Stimulated activated CD8-positive, alpha-beta memory T cell treated with anti-CD3 and anti-CD28 coated beads, Interleukin-4, amount 100 ng/mL, for 48 hours (primary cell): ENCODE data around the gene AHCYL2.
"Not testable (repeated sequence)": the region's sequence is repeated elsewhere in the genome, so short reads cannot be mapped to it uniquely, and the experiment has no call there.

Experiments
- DNase-seq: peaks from one replicate; pipeline ENCODE4 v3.0.0-alpha.2; 2020

AHCYL2 gene

GRCh38 chr7:129245533-129245932, 20.7 kb downstream of the AHCYL2 start:
- no peak for DNase-seq

GRCh38 chr7:129247087-129247486, 22.3 kb downstream of the AHCYL2 start:
- DNase-seq: no peak

GRCh38 chr7:129252128-129252527, 27.3 kb downstream of the AHCYL2 start:
- DNase-seq: no peak

- not testable (repeated sequence) for DNase-seq
These were observed 27.8 kb downstream of the AHCYL2 start for GRCh38 chr7:129252603-129253002.

GRCh38 chr7:129255800-129256199, 31.0 kb downstream of the AHCYL2 start:
- no peak for DNase-seq

- no peak for DNase-seq
These were observed 31.4 kb downstream of the AHCYL2 start for GRCh38 chr7:129256221-129256620.

- DNase-seq: no peak
These were observed 32.3 kb downstream of the AHCYL2 start for GRCh38 chr7:129257168-129257567.

- no peak for DNase-seq
These were observed 34.0 kb downstream of the AHCYL2 start for GRCh38 chr7:129258649-129259389.

GRCh38 chr7:129262324-129262723, 37.5 kb downstream of the AHCYL2 start:
- DNase-seq: no peak

GRCh38 chr7:129263168-129263567, 38.3 kb downstream of the AHCYL2 start:
- no peak for DNase-seq

- DNase-seq: no peak
These were observed 39.7 kb downstream of the AHCYL2 start for GRCh38 chr7:129264534-129264933.

GRCh38 chr7:129265328-129265727, 40.5 kb downstream of the AHCYL2 start:
- DNase-seq: no peak

GRCh38 chr7:129266181-129266580, 41.4 kb downstream of the AHCYL2 start:
- no peak for DNase-seq

- no peak for DNase-seq
These were observed 45.2 kb downstream of the AHCYL2 start for GRCh38 chr7:129270077-129270476.

- DNase-seq: peak; percentile 65
These were observed 46.9 kb downstream of the AHCYL2 start for GRCh38 chr7:129271500-129272355.

GRCh38 chr7:129273936-129274335, 49.1 kb downstream of the AHCYL2 start:
- DNase-seq: no peak

GRCh38 chr7:129277629-129278028, 52.8 kb downstream of the AHCYL2 start:
- no peak for DNase-seq

- DNase-seq: no peak
These were observed 53.9 kb downstream of the AHCYL2 start for GRCh38 chr7:129278688-129279087.

GRCh38 chr7:129279757-129280156, 54.9 kb downstream of the AHCYL2 start:
- DNase-seq: no peak

- no peak for DNase-seq
These were observed 56.3 kb downstream of the AHCYL2 start for GRCh38 chr7:129281163-129281562.

- DNase-seq: no peak
These were observed 58.0 kb downstream of the AHCYL2 start for GRCh38 chr7:129282865-129283264.

- DNase-seq: no peak
These were observed 59.1 kb downstream of the AHCYL2 start for GRCh38 chr7:129283936-129284335.

- no peak for DNase-seq
These were observed 60.3 kb downstream of the AHCYL2 start for GRCh38 chr7:129285111-129285510.

GRCh38 chr7:129292861-129293260, 68.0 kb downstream of the AHCYL2 start:
- DNase-seq: no peak
